C4-2B (cell line): ENCODE data around the gene IL4I1.

Experiments used
- ZFX ChIP-seq: fragments of 450-650 bp; IDR thresholded peaks from 2 replicates; pipeline ENCODE4 v1.6.1; 2017
- TF ChIP-seq, protein P1 (sequence below): fragments of 450-650 bp; conservative IDR thresholded peaks from 2 replicates; pipeline ENCODE4 v1.5.1; 2017; ENCODE audit warnings: mild to moderate bottlenecking

DNA sequence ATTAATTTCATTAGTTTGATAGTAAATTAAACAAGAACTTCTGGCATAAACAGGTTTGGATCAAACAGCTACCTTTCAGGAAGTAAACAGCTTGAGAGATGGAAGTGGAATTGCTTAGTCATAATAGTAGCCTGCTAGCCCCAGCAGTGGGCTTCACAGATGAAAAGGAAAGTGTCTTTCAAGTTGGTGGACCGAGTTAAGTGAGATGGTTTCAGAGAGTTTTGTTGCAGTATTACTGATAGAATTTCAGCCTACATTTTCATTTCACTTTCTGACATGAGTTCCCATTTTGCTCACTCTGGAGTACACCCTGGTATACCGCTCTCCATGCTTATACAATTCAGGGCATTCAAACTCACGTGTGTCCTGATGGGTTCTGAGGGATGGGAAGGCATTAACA, 47.7 kb downstream of the IL4I1 start:
- TF ChIP-seq, protein P1, sequence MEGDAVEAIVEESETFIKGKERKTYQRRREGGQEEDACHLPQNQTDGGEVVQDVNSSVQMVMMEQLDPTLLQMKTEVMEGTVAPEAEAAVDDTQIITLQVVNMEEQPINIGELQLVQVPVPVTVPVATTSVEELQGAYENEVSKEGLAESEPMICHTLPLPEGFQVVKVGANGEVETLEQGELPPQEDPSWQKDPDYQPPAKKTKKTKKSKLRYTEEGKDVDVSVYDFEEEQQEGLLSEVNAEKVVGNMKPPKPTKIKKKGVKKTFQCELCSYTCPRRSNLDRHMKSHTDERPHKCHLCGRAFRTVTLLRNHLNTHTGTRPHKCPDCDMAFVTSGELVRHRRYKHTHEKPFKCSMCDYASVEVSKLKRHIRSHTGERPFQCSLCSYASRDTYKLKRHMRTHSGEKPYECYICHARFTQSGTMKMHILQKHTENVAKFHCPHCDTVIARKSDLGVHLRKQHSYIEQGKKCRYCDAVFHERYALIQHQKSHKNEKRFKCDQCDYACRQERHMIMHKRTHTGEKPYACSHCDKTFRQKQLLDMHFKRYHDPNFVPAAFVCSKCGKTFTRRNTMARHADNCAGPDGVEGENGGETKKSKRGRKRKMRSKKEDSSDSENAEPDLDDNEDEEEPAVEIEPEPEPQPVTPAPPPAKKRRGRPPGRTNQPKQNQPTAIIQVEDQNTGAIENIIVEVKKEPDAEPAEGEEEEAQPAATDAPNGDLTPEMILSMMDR = no peak
- TF ChIP-seq ZFX = no peak
